ENCODE results near the gene HINT3.
"Not testable (repeated sequence)": the region's sequence is repeated elsewhere in the genome, so short reads cannot be mapped to it uniquely, and the experiment has no call there.

Gene HINT3

GRCh38 chr6:126020305-126021050 lies 63.9 kb downstream of the HINT3 start:
- H3K4me1 ChIP-seq (ENCODE audit: insufficient read depth, low read length): no peaks in the 10 kb centered on the region
- no peak overlapping the region for H3K4me3 ChIP-seq (ENCODE audit: low read depth in 1 of 2, low read length in 2 of 2)
- H3K27ac ChIP-seq (ENCODE audit: low read depth, low read length): no peak overlapping the region
- H3K9ac ChIP-seq (ENCODE audit: low read length): no peak overlapping the region
- H3K27me3 ChIP-seq (ENCODE audit: control insufficient read depth in 1 of 2, insufficient read depth in 2 of 2, low read length in 2 of 2): no peaks in the 10 kb centered on the region
- H3K9me3 ChIP-seq (ENCODE audit: low read length): no peaks in the 10 kb centered on the region
- peaks cover 21% of the 10 kb centered on the region for H3K36me3 ChIP-seq (ENCODE audit: insufficient read depth, low read length)

- H3K9me3 ChIP-seq (ENCODE audit: low read length); H3K27ac ChIP-seq (ENCODE audit: low read depth, low read length); H3K4me3 ChIP-seq (ENCODE audit: low read depth in 1 of 2, low read length in 2 of 2); H3K27me3 ChIP-seq (ENCODE audit: control insufficient read depth in 1 of 2, insufficient read depth in 2 of 2, low read length in 2 of 2); H3K4me1 ChIP-seq (ENCODE audit: insufficient read depth, low read length); H3K9ac ChIP-seq (ENCODE audit: low read length): not testable (repeated sequence)
- H3K36me3 ChIP-seq (ENCODE audit: insufficient read depth, low read length): peaks cover 21% of the 10 kb centered on the region
These were observed 66.9 kb downstream of the HINT3 start for GRCh38 chr6:126023474-126023873.

DNA sequence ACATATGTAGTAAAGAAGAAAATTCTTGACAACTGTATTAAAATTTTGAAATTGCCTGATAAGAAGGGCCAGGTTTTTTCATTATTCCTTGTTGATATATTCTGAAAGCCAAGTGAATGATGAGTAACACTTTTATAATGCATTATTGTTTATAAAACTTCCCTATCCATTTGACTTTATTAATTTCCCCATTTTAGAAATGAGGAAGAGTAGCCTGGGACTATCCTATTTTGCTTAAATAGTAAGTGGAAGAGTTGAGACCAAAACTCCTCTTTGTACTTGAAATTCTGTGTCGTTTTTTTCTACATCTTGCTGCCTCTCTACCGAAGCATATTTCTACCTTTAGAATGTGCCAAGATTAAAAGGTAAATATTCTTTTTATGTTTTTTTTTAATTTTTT lies 69.4 kb downstream of the HINT3 start:
- Histone ChIP-seq H3K4me3 (ENCODE audit: low read depth in 1 of 2, low read length in 2 of 2) (no peak overlapping the region), H3K4me1 (ENCODE audit: insufficient read depth, low read length) (peaks cover 7% of the 10 kb centered on the region), H3K9me3 (ENCODE audit: low read length) (no peaks in the 10 kb centered on the region), H3K27me3 (ENCODE audit: control insufficient read depth in 1 of 2, insufficient read depth in 2 of 2, low read length in 2 of 2) (no peaks in the 10 kb centered on the region), H3K36me3 (ENCODE audit: insufficient read depth, low read length) (peaks cover 17% of the 10 kb centered on the region), H3K27ac (ENCODE audit: low read depth, low read length) (no peak overlapping the region), H3K9ac (ENCODE audit: low read length) (no peak overlapping the region)

GRCh38 chr6:126027601-126028000 lies 71.0 kb downstream of the HINT3 start:
- H3K4me1 ChIP-seq (ENCODE audit: insufficient read depth, low read length): peaks cover 7% of the 10 kb centered on the region
- H3K36me3 ChIP-seq (ENCODE audit: insufficient read depth, low read length): peaks cover 2% of the 10 kb centered on the region
- H3K9ac ChIP-seq (ENCODE audit: low read length): no peak overlapping the region
- H3K9me3 ChIP-seq (ENCODE audit: low read length): no peaks in the 10 kb centered on the region
- H3K27me3 ChIP-seq (ENCODE audit: control insufficient read depth in 1 of 2, insufficient read depth in 2 of 2, low read length in 2 of 2): no peaks in the 10 kb centered on the region
- H3K27ac ChIP-seq (ENCODE audit: low read depth, low read length): no peak overlapping the region
- H3K4me3 ChIP-seq (ENCODE audit: low read depth in 1 of 2, low read length in 2 of 2): no peak overlapping the region
